HG02870 (cell line): ENCODE data around the gene AOPEP.
A peak's percentile ranks its signal among the peaks of the same experiment; 100 is the strongest.
"Not testable (repeated sequence)": the region's sequence is repeated elsewhere in the genome, so short reads cannot be mapped to it uniquely, and the experiment has no call there.

Source experiments
- ATAC-seq: cut with Tn5 transposase; IDR thresholded peaks from one replicate; pipeline ENCODE4 v1.9.1; 2021; ENCODE audit warnings: mild to moderate bottlenecking, moderate library complexity; ENCODE audit not compliant: unreplicated experiment

The AOPEP gene

DNA sequence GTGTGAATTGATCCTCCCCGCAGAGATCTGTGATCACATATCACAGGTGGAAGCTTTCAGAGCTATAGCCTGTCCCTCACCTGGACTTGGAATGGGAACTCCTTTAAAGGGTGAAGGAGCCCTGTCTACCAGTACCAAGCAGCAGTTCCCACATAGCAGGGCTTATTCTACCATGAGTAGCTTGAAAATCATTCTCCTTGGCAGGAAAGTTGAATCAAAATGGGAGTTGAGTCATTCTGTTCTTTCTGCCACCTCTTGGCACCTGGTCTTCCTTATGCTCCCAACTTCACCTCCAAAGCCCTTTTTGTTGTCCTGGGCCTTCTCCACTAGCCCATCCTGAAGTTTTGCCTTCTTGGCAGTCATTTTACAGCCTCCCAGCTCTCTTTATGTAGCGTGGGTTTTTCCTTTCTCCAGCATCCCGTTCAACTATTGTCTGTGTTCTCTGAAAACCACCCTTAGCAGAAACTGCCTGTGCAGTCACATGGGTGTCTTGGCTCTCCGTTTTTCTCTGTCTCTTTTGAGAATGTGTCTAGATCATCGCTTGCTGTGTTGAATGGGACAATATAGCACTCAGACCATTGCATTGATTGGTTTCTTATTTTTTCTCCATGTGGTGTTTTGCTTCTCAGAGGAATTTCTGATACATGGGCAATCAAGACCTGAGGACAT lies 222.2 kb downstream of the AOPEP start:
- no peak for ATAC-seq

DNA sequence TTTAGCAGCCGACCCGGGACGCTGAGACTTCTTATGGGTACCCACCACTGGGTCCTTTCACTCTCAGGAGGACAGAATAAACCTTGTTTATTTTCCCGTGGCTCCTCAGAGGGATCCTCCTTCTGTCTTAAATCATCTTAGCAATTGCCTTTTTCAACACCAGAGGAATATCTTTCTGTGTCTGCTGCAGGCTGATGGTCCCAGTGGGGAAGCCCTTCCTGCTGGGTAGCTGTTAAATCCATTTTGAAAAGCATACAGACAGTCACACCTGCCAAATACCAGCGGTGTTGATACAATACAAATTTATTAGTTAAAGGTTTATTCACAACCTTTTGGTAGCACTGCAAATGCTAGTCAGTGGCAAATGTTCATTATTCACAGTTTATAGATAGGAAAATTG lies 222.9 kb downstream of the AOPEP start:
- ATAC-seq: no peak

DNA sequence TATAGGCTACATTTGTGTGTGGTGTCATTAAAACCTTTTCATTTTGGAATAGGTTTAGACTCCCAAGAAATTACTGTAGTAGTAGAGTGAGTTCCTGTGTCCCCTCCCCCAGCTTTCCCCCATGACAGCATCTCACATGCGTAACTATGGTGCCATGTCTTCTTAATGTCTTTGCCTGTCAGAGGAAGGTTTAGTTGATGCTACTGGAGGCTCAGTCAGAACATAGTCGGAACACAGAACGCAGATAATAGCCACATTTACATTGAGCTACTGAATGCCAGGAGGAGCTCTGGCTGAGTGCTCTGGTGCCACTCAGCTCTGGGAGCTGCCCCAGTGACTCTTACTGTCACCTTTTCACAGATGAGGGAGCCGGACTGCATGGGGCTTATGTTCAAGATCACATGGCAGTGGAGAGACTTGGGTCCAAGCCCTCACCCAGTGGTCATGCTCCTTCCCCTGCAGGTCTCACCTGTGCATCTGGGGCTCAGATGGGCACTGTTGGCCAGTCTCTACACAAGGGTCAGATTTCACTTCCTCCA lies 223.6 kb downstream of the AOPEP start:
- ATAC-seq: no peak

DNA sequence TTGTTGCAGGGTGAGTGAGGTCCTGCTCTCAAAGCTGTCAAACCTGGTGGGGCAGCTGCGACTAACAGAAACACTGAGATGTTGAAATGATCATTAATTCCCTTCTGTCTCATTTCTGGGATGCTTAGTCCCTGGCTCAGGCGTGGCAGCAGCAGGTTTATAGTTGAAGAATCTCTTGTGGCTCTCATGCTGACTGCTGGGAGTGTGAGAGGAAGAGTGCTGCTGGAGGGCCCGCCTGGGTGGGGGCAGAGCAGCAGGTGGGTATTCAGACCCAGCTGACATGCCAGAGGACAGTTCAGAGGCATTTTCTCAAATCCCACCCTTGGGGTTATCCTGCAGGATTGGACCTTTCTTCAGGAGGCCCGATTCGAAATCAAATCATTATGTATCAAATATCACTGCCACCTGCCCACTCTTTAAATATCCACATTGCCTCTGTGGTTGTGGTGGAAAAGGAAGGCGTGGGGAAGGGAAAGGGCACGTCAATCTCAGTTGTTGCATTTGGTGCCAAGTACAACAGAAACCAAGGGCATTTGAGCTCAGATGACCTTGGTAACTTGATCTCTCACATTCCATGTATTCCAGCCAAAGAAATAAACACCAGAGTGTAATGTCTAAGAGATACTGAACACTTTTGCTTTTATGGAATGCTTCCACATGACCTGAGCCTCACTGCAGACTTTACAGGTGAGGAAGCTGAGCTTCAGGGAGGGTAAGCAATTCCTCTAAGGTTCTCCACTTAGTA lies 224.3 kb downstream of the AOPEP start:
- no peak for ATAC-seq

DNA sequence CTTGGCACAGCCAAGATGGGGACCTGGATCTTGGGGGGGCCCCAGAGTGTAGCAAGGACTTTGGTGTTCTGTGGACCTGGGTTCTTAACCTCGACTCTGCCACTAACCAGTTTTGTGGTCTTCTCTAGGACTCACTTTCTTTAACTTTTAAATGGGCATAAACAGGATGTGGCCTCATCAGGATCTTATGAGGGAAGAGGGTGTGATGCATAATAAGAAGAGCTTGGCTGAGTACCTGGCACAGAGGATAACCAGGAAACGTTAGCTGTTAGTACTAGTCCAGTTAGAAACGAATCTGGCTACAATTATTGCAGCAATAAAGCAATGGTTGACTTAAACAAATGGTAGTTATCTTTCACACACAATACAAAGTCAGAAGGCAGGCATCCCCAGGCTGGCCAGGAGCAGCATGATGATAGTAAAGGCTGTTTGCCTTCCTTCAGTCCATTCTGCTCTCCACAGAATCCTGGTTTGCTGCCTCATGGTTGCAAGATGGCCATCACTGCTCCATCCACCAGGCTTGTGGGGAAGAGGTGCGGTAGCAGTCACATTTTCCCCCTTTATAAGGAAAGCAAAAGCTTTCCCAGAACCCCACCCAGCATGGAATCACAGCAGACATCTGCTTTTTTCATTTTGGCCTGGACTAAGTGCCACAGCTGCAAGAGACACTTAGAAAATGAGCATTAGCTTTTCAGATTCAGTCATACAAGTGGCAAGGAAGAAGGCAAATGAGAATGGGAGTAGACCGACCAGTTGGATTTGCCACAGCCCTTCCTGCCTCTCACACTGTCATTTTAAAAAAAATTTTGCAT lies 225.0 kb downstream of the AOPEP start:
- no peak for ATAC-seq

DNA sequence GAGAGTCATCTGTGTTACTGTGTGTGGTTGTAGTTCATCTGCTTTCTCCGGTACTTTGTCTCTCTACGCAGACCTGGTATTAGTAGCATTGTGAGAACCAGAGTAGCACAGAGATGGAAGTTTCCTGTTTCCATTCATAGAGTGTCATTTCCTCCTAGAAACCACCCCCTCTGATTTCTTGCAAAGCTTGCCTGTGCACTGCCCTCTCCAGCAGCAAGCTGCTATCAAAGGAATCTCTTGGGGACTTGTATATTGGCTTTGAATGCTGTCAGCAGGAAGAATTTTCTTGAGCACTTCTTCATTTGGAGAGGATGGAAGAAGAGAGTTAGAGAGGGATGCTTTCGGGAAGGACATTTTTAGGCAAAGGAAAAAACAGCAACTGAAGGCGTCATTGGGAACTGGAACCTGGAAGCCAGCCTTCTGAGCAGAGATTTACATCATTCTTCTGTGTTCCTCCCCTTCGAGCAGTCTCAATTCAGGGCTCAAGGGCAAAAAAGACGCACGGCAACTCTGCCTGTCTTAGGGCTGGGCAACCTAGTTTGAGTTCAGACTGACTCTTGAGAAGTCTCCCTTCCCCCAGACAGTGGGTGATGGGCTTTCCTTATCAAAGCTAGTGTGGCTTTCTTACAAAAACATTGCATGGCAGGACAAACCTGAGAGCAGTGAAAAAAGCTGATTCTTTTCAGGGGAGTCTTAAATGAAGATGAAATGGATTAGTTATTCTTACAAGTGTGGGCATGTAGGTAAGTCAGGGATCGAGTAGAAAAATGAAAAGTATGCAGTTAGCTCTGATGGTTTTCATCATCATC lies 226.3 kb downstream of the AOPEP start:
- ATAC-seq: peak; percentile 90

DNA sequence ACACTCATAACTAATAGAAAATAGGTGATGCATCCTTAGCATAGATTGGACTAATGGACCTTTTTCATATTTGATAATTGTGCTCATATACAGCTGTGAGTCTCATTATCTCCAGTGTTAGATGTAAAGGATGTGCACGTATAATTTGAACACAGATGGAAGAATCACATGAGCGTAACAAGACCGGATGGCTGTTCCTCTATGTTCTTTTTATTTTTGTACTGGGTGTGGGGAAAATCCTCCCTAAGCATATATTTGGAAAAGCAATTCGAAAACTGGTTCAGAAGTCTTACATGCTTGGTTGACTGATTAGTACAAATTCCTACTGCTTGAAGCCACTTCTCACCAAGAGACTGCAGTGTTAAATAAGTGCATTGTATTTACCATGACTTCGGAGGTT lies 230.2 kb downstream of the AOPEP start:
- ATAC-seq: no peak

DNA sequence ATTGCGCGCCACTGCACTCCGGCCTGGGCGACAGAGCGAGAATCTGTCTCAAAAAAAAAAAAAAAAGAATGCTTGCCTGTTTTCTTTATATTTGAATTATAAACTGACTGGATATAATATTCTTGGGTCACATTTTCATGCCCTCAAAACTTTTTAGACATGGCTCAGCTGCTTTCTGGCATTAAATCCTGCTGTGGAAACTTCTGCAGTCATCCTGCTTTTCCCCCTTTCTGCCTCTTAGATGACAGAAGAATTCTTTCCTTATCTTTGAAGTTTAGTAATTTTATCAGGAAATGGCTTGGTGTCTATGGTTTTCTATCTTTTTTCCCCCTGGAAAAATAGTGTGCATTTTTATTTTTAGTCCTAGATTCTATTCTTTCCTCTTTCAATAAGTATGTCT lies 234.5 kb downstream of the AOPEP start:
- no peak for ATAC-seq

DNA sequence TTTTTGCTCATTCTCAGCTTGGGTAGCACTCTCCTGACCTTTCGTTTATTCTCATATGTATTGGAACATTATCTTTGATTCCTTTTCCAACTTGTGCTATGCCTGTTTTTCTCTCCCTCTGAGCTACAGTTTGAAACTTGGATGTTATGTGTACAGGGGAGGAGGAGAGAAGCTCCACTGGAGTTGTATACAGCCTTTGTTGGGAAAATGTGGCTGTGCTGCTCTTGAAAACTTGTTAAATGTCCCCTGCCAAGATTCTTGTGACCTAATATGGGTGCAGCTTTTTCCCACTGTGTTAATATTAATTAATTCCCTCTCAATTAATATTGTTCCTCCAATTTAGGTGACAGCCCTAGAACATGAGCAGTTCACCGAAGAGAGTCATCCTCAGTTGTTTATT lies 235.4 kb downstream of the AOPEP start:
- no peak for ATAC-seq

DNA sequence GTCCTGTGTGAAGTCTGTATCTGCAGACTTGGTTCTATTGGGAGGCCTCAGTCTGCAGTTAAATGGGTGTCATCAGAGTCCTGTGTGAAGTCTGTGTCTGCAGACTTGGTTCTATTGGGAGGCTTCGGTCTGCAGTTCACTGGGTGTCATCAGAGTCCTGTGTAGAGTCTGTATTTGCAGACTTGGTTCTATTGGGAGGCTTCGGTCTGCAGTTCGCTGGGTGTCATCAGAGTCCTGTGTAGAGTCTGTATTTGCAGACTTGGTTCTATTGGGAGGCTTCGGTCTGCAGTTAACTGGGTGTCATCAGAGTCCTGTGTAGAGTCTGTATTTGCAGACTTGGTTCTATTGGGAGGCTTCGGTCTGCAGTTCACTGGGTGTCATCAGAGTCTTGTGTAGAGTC lies 239.1 kb downstream of the AOPEP start:
- not testable (repeated sequence) for ATAC-seq

DNA sequence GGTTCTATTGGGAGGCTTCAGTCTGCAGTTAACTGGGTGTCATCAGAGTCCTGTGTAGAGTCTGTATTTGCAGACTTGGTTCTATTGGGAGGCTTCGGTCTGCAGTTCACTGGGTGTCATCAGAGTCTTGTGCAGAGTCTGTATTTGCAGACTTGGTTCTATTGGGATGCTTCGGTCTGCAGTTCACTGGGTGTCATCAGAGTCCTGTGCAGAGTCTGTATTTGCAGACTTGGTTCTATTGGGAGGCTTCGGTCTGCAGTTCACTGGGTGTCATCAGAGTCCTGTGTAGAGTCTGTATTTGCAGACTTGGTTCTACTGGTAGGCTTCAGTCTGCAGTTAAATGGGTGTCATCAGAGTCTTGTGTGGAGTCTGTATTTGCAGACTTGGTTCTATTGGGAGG lies 239.5 kb downstream of the AOPEP start:
- not testable (repeated sequence) for ATAC-seq

DNA sequence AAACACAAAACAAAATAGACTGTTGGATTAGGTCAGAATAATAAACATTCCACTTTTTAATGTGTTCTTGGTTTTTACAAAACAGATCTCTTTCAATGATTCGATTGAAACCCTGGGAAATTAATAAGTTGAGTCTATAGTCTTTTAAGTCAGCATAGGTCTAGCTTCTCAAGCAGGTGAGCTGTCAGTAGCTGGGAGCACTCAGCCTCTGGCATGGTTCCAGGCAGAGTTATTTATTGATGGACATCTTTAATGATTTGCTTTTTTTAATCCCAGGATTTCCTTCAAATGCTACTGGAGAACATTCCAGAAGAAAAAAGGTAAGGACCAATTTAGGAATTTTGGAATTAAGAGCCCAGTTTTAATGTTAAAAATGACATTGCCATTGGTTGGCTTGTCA lies 241.0 kb downstream of the AOPEP start:
- no peak for ATAC-seq

DNA sequence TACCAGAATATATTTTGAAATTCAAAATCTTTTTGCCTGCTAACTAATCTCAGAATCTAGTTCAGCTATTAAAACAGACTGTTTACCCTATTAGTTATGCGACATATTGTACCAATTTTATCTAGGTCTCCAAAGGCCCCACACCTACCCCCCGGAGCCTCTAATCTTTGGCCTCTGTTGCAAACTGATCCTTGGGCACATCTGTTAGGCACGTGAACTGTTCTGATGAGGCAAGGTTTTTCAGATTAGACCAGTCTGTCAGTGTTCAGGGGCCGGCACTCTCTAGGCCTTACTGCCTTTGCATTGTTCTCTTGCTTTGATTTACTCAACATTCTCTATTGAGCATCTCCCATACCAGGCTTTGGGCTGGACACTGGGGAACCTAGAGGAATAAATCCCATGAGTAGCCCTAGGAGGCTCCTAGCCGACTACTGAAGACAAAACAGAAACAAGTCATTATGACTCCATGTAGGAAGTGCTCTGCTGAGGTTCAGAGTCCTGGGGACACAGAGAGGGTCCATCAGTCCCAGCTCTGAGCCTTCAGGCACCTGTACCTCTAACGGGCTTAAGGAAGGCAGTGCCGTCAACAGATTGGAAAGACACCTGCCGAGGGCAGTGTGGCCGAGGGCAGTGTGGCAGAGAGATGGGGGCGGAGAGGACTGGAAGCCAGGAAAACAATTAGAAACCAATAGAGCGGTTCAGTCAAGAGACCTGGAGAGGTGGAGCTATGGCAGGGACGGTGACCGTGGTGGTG lies 245.1 kb downstream of the AOPEP start:
- ATAC-seq: no peak

DNA sequence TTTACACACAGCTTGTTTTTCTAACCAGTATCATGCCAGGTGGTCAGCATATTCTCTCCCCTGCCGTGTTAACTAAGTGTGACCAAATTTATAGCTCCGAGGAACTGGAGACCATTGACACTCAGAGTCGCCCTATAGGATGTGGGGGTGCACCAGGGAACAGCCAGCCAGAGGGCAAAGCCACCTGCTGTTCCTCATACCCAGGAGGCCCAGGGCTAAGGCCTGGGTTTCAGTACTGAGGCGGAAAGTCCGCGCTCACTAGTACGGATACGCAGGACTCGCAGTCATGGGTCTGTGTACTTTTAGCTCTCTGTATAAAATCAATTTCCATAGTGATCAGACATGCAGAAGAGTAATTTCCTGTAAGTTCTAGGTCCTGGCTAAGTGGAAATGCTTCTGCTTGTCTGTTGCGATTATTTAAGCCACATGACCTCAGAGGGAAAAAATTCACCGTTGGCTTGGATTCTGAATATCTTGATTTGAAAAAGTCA lies 247.0 kb downstream of the AOPEP start:
- ATAC-seq: no peak

DNA sequence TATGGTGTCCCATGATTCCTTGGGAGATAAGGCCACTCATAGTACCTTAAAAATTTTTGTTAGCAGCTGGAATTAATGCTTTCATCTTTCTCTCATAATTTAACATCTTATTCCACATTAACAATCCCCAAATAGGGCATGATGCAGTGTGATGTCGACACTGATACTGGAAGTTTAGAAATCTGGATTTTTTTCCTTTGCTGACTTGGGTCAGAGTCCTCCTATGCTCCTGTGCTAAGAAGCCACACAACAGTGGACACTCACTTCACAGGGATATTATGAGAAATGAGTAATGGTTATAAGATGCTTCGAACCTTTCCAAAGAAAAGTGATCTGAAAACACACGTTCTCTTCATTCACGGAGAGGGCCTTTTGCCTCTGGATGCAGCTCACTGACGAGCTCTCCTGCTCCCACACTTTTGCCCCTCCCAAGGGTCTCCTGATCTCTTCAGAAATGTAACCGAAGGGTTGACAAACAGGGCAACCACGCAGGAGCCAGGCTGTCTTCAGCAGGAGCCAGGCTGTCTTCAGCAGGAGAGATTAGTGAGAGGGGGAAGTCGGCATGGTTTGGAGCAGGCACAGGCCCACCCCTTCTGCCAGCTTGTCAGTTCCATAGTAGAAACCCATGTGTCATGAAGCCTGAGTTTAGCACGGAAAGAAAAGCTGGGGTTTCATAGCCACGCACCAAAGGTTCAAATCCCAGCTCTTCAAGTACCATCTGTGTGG lies 247.8 kb downstream of the AOPEP start:
- no peak for ATAC-seq

DNA sequence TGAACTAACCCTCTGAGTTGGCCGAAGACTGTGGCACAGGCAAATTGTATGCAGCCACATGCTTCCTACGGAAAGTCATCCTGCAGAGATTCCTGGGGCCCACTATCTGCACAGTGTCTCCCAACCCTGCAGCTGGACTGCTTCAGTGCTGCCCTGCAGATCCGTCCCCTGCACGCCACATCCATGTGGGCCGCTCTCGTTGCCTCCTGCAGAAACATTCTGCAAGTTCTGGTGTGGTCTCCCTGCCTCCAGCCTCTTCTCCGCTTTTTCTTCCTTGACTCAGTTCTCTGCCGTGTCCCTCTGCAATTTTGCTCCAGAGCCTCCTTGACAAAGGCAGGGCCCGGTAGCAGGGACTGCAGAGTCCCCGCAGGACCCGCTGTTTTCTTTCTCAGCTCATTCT lies 249.0 kb downstream of the AOPEP start:
- no peak for ATAC-seq

DNA sequence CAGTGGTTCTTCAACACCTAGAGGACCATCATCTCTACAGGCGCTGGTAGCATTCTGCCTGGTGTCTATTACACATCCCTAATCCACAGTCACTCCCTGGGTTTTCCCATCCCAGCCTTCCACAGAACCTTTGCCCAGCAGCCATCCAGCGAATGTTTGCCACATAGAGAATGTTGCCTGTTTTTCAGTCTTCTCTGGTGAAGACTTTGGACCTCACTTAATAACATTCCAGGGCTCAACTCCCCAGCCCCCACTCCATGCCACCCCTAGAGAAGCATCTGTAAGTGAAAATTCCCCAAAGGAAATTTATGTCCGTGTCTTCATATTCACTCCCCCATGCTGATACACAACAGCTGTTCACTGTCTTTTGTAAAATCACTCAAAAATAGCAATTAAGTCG lies 249.6 kb downstream of the AOPEP start:
- ATAC-seq: no peak

DNA sequence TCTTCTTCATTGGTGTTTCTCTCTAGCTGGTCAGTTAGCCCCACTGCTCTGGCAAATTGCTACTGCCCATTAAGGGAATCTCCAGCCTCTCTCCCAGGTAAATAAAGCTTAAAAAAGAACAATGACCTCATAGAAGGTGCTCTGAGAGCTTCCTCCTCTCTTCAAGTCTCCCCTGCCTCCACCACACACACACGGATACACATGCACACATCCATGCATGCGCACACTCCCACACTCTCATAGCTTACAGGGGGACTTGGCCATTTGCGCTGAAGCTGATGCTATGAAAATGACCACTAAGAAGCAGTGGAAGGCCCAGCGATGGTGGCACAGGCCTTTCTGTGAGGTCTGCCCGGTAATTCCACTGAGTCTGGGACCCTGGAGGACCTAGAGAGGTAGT lies 250.9 kb downstream of the AOPEP start:
- ATAC-seq: no peak

DNA sequence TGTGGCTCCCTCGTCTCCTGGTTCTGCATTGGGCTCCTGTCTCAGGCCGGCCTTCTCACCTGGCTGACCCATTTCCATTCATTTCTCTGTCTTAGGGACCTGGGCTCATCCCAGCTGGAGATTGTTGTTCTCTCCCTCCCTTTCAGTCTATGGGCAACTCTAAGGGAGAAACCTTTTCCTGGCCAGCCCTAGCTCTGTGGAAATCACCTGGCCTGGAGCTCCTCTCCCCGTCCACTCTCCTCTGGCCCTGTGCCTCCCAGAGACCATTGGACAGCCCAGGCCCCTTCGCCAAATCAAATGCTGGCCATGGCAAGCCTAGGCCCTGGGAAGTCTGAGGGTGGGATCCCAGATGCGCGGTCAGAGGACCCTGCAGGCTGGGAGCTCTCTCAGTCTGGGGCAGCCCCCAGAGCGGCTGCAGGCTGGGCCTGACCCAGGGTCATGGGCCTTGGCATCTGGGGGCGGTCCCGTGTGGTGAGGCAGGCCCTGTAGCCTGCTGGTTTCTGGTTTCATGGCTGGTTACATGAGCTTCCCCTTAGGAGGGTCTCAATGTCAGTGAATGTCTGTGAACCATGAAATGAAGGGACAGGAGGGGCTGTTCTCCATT lies 253.5 kb downstream of the AOPEP start:
- ATAC-seq: no peak
